Breast epithelium (tissue), 4 donors: ENCODE results near the gene USP6NL. TPM values are rescaled to one million over a fixed set of nuclear protein-coding genes. Genes with fewer than 3 reads are reported as not detected.

Source experiments
- DNase-seq, 2 donors: peaks; one replicate each; pipeline ENCODE4 v3.0.0-alpha.2; 2019; ENCODE audit warnings: low spot score in 2 of 2
- H3K27ac ChIP-seq, 2 donors: fragments of 200-600 bp; sonication (generic) in 1 of 2; one replicate each; pipeline ENCODE4 v1.5.1; 2016 to 2019; ENCODE audit warnings: mild to moderate bottlenecking in 1 of 2
- H3K27me3 ChIP-seq, 2 donors: fragments of 200-600 bp; sonication (generic) in 1 of 2; one replicate each; pipeline versions ENCODE4 v1.5.1 to v1.6.0; 2017 to 2019; ENCODE audit warnings: control low read depth in 1 of 2, mild to moderate bottlenecking in 1 of 2
- H3K36me3 ChIP-seq: fragments of 200-600 bp; one replicate; pipeline ENCODE4 v1.5.1; 2019
- H3K4me1 ChIP-seq, 2 donors: fragments of 200-600 bp; sonication (generic); one replicate each; pipeline ENCODE4 v1.5.1; 2016 to 2019; ENCODE audit warnings: control low read depth in 1 of 2
- H3K4me3 ChIP-seq, 3 donors: fragments of 200-600 bp; sonication (generic); 1 replicate in 2 of 3; 2 replicates in 1 of 3; pipeline ENCODE4 v1.5.1; 2016 to 2019; ENCODE audit warnings: mild to moderate bottlenecking in 3 of 3, moderate library complexity in 2 of 3
- H3K9me3 ChIP-seq, 2 donors: fragments of 200-600 bp; sonication (generic) in 1 of 2; one replicate each; pipeline ENCODE4 v1.5.1; 2016 to 2019; ENCODE audit warnings: control low read depth in 1 of 2
- CTCF ChIP-seq, 3 donors: fragments of 450-650 bp; IDR thresholded peaks; one replicate each; pipeline ENCODE4 v1.5.1; 2016 to 2017; ENCODE audit warnings: antibody characterized with exemption in 3 of 3, mild to moderate bottlenecking in 3 of 3, moderate library complexity in 3 of 3
- POLR2A ChIP-seq: fragments of 450-650 bp; IDR thresholded peaks from one replicate; pipeline ENCODE4 v1.6.1; 2016; ENCODE audit warnings: antibody characterized with exemption, mild to moderate bottlenecking, moderate library complexity
- POLR2AphosphoS5 ChIP-seq, 3 donors: sonication (generic); formaldehyde crosslinking; IDR thresholded peaks; one replicate each; pipeline ENCODE4 v1.6.1; 2017; ENCODE audit warnings: antibody characterized with exemption in 3 of 3
- intact Hi-C: fragments of 100-400 bp; cut with DNase I; formaldehyde crosslinking; loops from one replicate; pipeline ENCODE4 v1.15.1; 2023; ENCODE audit warnings: low total_unique reads
- total RNA-seq, 3 donors: library from RNA; depleted of rRNA; stranded (reverse); fragments of >200 nt; gene quantifications; one replicate each; pipeline ENCODE4 v1.1.0, GENCODE V29; 2016

The USP6NL gene
- total RNA-seq, 3 donors from 2014 or later: 13.8 to 28.7 (median 19.7) TPM

DNA sequence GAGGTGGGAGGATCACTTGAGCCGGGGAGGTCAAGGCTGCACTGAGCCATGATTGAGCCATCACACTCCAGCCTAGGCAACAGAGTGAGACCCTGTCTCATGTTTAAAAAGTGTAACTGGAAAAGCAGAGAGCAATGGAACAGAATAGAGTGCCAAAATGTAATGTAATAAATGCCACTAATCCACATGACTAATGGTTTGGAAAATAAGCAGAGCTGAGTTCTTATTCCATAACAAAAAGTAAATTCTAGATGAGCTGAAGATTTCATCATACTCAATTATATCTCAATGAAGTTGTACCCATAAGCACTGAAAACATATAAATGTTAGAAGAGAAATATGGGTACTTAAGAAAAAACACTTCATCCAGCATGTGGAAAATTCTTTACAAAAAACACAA is 132.6 kb downstream of the USP6NL start:
- intact Hi-C loops: no loop called here
- no peaks in the 10 kb centered on the region for H3K4me1 ChIP-seq
- H3K9me3 ChIP-seq: no peaks in the 10 kb centered on the region
- H3K27me3 ChIP-seq: no peaks in the 10 kb centered on the region
- TF ChIP-seq CTCF (IDR thresholded peaks at IDR 0.05) (no peak), POLR2AphosphoS5 (IDR thresholded peaks at IDR 0.05) (no peak)
- H3K27ac ChIP-seq: no peak overlapping the region
- DNase-seq: no peak
- no peak overlapping the region for H3K4me3 ChIP-seq
- H3K36me3 ChIP-seq: no peaks in the 10 kb centered on the region

GRCh38 chr10:11475831-11476434 is 135.5 kb downstream of the USP6NL start:
- H3K36me3 ChIP-seq: no peaks in the 10 kb centered on the region
- no peaks in the 10 kb centered on the region for H3K4me1 ChIP-seq
- H3K4me3 ChIP-seq: no peak overlapping the region
- H3K27ac ChIP-seq: peak overlapping the region in 1 of 2 donors; percentile 5
- no peaks in the 10 kb centered on the region for H3K27me3 ChIP-seq
- no peaks in the 10 kb centered on the region for H3K9me3 ChIP-seq
- intact Hi-C loops: no loop called here
- DNase-seq: no peak
- TF ChIP-seq POLR2AphosphoS5 (IDR thresholded peaks at IDR 0.05) (no peak), POLR2A (no peak), CTCF (IDR thresholded peaks at IDR 0.05) (no peak)

DNA sequence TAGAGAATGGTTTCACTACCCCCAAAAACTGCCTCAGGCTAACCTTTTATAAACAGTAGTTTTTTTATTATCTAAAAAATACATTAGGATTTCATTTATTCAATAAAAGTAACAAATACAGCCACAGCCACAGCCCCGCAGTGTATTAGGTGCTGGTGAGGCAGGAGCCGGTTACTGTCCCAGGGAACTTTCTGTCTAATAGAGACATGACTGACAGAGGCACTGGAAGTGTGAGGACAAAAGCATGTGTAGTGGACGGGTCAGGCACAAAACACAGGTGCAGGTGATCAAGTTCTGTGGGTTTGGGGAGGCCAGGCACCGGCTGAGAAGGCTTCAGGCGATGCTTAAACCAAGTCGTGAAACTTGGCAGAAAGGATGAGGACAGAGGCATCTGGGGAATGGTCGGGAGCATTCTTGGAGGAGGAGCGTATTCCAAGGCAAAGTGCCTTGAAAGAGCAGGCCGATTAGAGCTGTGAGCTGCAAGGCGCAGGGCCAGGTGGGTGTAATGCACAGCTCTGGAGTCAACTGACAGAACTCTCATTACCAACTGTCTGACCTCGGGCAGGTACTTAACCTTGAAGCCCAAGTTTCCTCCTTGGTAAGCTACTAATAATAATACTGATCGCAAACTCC is 138.2 kb downstream of the USP6NL start:
- no peak for DNase-seq
- no peak overlapping the region for H3K4me3 ChIP-seq
- no peaks in the 10 kb centered on the region for H3K4me1 ChIP-seq
- H3K27ac ChIP-seq: no peak overlapping the region
- H3K27me3 ChIP-seq: no peaks in the 10 kb centered on the region
- H3K36me3 ChIP-seq: no peaks in the 10 kb centered on the region
- intact Hi-C loops: no loop called here
- TF ChIP-seq POLR2AphosphoS5 (IDR thresholded peaks at IDR 0.05) (no peak), POLR2A (no peak), CTCF (IDR thresholded peaks at IDR 0.05) (no peak)
- H3K9me3 ChIP-seq: no peaks in the 10 kb centered on the region

DNA sequence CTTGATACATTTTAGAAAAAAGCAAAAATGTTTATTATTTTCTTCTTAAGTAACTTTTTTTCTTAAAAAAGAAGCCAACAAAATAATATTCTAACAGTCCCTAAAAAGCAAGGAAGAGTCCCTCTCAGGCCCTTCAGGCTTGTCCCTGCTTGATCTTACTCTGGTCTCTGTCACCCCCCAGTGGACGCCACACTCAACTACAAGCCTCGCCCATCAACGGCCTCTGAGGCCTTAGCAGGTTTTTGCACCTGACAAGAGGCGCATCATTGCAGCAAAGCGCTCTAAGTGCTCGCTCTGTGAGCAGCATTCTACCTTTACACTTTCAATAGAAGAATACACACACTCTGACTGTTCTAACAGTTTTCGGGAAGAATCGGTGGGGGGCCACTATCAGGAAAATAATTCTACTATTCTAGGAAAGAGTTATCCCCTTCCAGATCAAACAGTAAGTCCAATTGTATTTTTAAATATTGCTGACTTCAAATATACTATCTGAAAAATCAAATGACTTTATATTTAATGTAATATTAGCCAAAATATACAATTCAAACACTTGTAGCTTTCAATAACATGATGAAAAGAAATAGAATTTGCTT is 139.2 kb downstream of the USP6NL start:
- Histone ChIP-seq H3K4me1 (no peaks in the 10 kb centered on the region), H3K27ac (no peak overlapping the region), H3K36me3 (no peaks in the 10 kb centered on the region), H3K9me3 (no peaks in the 10 kb centered on the region), H3K27me3 (no peaks in the 10 kb centered on the region), H3K4me3 (no peak overlapping the region)
- intact Hi-C loops: no loop called here
- TF ChIP-seq CTCF (IDR thresholded peaks at IDR 0.05) (peak; percentile 44 to 77 (median 52)), POLR2A (no peak)
- no peak for DNase-seq
